ENCODE measurements around the gene ZNF292. TPM values are rescaled to one million over a fixed set of nuclear protein-coding genes. Genes with fewer than 3 reads are reported as not detected.
"Not testable (repeated sequence)": the region's sequence is repeated elsewhere in the genome, so short reads cannot be mapped to it uniquely, and the experiment has no call there.

Gene ZNF292
- total RNA-seq, 1 donor from 2014 or later: 21.6 TPM

DNA sequence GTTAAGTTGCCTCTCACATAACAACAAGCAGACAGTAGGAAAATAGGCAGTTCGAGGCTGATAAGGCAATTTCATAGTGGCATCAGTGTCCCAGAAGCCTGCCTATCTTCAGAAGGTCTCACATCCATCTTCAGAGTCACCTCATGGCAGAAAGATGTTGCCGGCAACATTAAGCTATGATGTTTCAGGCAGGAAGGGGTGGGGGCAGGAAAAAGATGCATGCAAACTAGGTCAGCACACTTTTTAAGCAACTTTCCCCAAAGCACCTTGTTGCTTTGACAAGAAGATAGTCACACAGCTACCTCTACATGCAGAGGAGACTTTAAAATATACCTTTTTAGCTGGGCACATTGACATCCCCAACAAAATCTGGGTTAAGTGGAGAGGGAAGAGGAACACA, 123.8 kb downstream of the ZNF292 start:
- ATAC-seq: no peak

DNA sequence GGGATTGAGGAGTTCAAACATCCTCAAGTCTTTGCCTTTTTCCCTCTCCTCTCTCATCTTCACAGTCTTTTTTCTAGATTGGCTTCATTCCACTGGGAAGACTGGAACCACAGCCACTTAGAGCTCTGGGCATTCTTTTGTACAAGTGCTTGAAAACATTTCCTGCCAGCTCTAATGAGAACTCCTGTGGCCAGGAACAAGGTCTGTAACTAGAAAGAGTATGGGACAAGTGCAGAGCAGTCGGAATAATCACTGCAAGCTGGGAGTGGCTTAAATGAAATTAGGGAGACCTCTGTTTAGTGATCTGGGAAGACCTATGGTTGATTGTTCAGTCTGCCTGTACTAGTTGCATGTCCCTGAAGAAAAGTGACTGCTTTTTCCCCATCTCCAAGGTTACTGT, 126.1 kb downstream of the ZNF292 start:
- ATAC-seq: no peak

DNA sequence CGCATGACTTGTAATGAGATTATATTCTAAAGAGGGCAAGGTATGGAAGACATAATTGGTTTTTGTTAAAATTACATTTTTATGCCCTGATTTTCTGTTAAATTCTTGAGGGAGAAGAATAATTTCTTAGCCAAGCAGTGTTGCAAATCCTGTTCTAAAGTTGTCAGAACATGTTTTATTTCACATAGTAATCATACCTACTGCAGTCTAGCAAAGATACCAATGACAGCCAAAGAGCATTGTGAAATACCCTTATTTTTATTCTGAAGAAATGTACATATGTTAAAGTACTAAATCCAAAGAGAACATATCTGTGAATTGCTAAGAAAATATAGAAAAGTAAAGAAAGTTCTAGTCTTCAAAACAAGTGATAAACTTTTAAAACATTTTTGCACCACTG, 127.4 kb downstream of the ZNF292 start:
- no peak for ATAC-seq

DNA sequence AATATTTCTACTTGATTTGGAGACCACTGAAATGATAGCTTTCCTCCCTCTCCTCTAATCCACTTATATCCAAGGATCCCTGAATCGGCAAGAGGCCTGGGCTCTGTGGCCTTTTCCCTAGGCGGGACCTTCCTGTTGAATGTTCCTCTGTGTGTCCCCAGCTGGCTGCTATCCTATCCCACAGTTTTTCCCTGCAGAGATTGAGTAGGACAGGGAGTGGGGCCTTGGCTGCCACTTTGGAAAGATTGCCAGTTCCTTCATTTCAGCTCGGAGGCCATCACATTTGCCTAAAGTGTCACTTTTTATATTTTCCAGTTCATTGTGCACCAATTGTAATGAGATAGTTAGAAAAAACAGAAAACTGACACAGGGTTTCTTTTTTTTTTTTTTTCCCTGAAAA, 128.1 kb downstream of the ZNF292 start:
- no peak for ATAC-seq

DNA sequence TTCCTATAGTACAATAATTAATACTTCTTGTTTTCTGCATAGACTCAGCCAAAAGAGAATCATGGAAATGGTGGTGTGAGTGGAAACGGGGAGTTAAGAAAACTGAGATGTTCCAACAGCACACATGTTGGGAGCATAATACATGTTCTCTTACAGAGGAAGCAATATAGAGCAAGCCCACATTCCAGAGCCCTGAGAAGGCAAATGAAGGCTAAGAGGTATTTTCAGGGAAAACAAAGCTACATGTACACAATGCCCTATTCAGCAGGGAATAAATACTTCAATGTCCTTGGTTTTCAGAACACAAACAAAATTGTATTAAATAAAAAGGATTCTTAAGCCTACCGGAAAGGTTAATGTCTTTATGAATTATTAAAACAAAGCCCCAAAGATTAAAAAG, 131.9 kb downstream of the ZNF292 start:
- ATAC-seq: peak; percentile 55

DNA sequence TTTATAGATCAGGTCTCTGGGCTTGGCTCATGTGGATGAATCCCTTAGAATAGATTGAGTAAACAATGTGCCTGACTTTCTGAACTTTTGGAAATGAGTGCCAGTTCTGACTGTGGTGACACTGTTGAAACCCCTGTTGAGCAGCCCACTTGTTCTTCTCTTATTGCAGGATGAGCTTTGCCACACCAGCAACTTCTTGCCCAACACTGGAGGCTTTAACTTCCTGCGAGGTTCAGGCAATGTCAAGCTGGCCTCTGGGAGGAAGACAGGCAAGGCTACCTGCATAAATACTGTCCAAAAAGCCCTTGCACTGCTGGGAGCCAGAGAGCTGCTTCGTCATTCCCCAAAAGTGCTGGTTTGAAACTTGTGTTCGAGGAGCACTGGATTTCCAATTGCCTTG, 134.2 kb downstream of the ZNF292 start:
- no peak for ATAC-seq

DNA sequence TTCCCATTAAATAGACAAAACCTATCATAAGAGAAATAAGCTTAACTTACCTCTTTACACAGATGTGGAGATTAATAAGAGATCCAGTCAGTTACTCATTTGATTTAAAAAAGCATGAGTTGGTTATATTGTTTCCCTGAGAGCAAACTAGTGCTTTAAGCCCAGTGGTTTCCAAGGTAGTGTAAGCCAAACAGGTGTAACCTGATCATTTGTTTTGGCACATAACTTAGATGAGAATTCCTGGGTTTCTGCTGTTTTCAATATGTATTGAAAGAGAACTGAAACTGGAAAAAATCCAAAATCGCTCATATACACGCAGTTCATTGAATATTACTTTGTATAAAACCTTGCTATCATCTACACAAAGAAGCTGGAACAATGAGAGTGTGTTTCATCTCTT, 136.5 kb downstream of the ZNF292 start:
- ATAC-seq: no peak

DNA sequence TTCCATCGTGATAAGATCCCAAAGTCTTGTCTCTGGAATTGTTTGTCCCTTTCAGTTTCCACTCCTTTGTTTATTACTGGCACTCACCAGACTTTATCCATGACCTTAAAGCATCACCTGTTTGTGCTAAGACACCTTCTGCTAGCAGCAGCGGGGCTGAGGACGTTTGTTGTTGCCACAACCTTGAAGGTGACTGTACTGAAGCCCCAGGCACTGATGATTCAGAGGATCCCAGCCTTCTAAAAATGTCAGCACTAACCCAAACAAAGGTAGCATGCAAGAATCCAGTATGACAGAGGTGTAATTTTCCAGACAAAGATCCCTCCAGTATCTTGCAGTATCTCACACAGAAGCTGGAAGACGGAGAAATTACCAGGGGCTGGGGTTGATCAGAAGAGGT, 138.2 kb downstream of the ZNF292 start:
- ATAC-seq: no peak

DNA sequence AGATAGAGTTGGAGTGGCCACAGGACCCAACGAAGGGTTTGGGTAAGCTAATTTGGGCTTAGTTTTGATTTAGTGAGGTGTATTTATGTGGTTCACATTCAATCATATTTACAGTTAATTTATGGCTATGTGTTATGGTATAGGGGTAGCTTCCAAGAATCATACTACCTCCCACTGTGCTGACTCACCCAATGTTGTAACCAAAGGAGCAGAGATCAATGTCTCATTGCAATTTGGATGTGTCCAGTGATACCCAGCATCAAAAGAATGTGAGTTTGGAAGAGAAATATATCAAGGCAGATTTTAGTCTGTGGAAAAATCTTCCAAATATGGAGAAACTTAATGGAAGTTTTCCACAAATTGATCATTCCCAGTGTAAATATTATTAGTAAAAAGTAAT, 141.8 kb downstream of the ZNF292 start:
- ATAC-seq: no peak

DNA sequence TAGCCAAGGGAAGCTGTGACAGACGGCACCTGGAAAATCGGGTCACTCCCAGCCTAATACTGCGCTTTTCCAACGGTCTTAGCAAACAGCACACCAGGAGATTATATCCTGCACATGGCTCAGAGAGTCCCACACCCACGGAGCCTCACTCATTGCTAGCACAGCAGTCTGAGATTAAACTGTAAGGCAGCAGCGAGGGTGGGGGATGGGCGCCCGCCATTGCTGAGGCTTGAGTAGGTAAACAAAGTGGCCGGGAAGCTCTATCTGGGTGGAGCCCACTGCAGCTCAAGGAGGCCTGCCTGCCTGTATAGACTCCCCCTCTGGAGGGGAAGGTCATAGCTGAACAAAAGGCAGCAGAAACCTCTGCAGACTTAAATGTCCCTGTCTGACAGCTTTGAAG, 145.9 kb downstream of the ZNF292 start:
- ATAC-seq: not testable (repeated sequence)

DNA sequence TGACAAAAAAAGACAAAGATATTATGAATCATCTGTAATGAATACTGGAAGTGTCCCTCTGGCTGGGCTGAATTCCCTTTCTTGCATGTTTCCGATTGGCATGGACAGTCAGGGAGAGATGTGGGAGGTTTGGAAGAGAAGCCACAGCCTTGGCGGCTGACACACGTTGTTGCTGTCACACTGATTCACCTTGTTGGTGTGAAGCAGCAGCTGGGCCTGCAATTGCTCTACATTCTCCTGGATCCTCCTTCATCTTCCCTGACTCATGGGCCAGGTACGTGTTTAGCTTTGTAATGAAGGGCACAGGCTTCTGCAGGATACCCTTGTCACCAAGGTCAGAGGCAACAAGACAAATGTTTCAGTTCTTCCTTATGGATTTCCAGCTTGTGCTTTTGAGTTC, 153.6 kb downstream of the ZNF292 start:
- ATAC-seq: no peak

DNA sequence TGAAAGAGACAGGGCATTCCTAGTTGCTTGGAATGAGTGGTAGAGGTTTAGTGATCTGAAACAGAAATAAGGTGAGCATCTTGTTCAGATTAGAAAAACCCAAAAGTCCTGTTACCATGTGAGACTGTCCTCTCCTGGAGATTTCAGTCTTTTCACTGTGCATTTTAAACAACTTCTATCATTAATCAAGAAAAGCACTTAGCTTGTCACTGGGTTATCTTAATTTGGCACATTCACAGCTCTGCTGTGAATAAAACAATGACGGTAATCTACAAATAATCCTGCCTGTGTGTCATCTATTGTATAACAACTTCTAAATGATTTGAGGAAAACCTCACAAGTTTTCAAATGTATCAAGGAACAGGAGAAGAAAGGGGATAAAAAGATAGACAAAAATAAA, 157.5 kb downstream of the ZNF292 start:
- no peak for ATAC-seq

Other genes with a start within 250 kb of the ZNF292 start
- not detected for gene HTR1E, start 218.0 kb upstream of the ZNF292 start, total RNA-seq
- gene CGA, start 60.5 kb upstream of the ZNF292 start, total RNA-seq: not detected
- 4.0 TPM for gene SMIM8, start 167.0 kb downstream of the ZNF292 start, total RNA-seq
- gene GJB7, start 173.7 kb downstream of the ZNF292 start, total RNA-seq: not detected
- gene C6orf163, start 189.2 kb downstream of the ZNF292 start, total RNA-seq: 1.1 TPM